Measurements from ENCODE around the gene PRSS3.
"Not testable (repeated sequence)": the region's sequence is repeated elsewhere in the genome, so short reads cannot be mapped to it uniquely, and the experiment has no call there.

Gene PRSS3

GRCh38 chr9:33818847-33819500, 23.6 kb downstream of the PRSS3 start:
- no peak for DNase-seq

- no peak for DNase-seq
Measured at GRCh38 chr9:33820231-33820745, 24.9 kb downstream of the PRSS3 start.

- no peak for DNase-seq
Measured at GRCh38 chr9:33823801-33824200, 28.4 kb downstream of the PRSS3 start.

- DNase-seq, result not testable (repeated sequence)
Measured at GRCh38 chr9:33827285-33827684, 31.9 kb downstream of the PRSS3 start.

GRCh38 chr9:33829641-33830230, 34.4 kb downstream of the PRSS3 start:
- DNase-seq, result not testable (repeated sequence)

- DNase-seq, result no peak
Measured at GRCh38 chr9:33835625-33836260, 40.4 kb downstream of the PRSS3 start.

GRCh38 chr9:33836261-33836660, 40.9 kb downstream of the PRSS3 start:
- not testable (repeated sequence) for DNase-seq

DNA sequence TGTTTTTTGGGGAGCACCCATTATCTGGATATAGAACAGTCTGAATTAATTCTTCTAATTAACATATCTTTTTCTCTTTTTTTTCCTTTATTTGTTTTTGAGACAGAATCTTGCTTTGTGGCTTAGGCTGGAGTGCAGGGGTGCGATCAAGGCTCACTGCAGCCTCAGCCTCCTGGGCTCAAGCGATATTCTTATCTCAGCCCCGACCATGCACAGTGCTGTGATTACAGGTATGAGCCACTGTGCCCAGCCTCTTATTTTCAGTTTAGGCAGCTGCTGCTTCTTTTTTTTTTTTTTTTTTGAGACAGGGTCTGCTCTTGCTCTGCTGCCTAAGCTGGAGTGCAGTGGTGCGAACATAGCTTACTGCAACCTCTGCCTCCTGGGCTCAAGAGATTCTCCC, 41.8 kb downstream of the PRSS3 start:
- DNase-seq, result no peak

- no peak for DNase-seq
Measured at GRCh38 chr9:33840381-33840780, 45.0 kb downstream of the PRSS3 start.

DNA sequence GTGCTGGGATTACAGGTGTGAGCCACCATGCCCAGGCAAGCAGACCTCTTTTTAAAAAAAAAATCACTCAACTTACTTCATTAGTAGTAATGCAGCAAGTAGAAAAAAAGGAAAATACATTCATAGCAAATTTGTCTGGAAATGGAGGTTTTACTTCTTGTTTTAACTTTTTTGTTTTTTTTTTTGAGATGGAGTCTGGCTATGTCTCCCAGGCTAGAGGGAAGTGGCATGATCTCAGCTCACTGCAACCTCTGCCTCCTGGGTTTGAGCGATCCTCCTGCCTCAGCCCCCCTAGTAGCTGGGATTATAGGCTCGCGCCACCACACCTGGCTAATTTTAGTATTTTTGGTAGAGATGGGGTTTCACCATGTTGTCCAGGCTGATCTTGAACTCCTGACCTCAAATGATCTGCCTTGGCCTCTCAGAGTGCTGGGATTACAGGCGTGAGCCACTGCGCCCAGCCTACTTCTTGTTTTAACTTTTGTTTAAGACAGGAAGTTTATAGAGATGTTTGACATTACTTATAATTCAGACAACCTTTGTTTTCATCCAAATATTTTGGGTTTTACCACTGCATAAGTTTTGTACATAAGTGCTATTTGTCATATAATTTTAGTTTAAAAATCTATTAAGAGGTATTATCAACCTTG, 48.1 kb downstream of the PRSS3 start:
- no peak for DNase-seq

- DNase-seq, result no peak
Measured at GRCh38 chr9:33846231-33846630, 50.9 kb downstream of the PRSS3 start.

DNA sequence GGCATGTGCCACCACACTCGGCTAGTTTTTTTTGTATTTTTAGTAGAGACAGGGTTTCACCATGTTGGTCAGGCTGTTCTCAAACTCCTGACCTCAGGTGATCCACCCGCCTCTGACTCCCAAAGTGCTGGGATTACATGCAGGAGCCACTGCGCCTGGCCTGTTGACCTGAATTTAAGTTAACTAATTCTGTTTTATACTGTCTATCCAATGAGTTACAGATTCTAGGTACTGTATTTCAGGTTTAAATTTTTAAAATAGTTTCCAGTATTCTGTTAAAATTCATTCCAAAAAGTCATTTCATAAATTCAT, 52.5 kb downstream of the PRSS3 start:
- not testable (repeated sequence) for DNase-seq
